ENCODE data around the gene ADK. TPM values are rescaled to one million over a fixed set of nuclear protein-coding genes. Genes with fewer than 3 reads are reported as not detected.

The ADK gene
- polyA plus RNA-seq, 1 experiment = 41.9 TPM

DNA sequence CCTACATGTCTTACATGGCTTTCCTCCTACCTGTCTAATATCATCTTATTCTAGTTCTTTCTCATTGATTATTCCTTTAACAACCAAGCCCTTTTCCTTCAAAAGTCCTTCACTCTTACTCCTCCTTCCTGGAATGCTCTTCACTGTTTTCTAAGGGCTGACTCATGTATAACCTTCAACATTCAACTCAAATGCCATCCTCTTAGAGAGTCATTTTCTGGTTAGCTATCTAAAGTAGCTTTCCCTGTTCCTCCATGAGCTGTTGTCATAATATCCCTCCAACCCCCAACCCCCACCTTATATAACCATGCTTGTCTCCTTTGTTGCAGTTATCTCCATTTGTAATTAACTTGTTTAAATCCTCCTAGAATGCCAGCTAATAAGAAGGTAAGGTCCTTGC lies 286.8 kb downstream of the ADK start:
- Histone ChIP-seq H3K27ac (ENCODE audit: low read depth, low read length) (no peak overlapping the region), H3K27me3 (ENCODE audit: control insufficient read depth, insufficient read depth, low read length) (no peaks in the 10 kb centered on the region), H3K9me3 (ENCODE audit: control insufficient read depth, insufficient read depth, low read length) (no peaks in the 10 kb centered on the region), H3K4me3 (ENCODE audit: low read depth, low read length) (no peak overlapping the region)
- TF ChIP-seq, protein P1, sequence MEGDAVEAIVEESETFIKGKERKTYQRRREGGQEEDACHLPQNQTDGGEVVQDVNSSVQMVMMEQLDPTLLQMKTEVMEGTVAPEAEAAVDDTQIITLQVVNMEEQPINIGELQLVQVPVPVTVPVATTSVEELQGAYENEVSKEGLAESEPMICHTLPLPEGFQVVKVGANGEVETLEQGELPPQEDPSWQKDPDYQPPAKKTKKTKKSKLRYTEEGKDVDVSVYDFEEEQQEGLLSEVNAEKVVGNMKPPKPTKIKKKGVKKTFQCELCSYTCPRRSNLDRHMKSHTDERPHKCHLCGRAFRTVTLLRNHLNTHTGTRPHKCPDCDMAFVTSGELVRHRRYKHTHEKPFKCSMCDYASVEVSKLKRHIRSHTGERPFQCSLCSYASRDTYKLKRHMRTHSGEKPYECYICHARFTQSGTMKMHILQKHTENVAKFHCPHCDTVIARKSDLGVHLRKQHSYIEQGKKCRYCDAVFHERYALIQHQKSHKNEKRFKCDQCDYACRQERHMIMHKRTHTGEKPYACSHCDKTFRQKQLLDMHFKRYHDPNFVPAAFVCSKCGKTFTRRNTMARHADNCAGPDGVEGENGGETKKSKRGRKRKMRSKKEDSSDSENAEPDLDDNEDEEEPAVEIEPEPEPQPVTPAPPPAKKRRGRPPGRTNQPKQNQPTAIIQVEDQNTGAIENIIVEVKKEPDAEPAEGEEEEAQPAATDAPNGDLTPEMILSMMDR (IDR thresholded peaks at IDR 0.05; ENCODE audit: low read depth, low read length) = no peak
- POLR2A ChIA-PET = interaction anchor here (0.7 kb wide), 1 partner anchor 156 kb away, joined by 4 read pairs; no protein-coding TSS in a partner anchor
- DNase-seq (ENCODE audit: low read depth, low spot score) = peak; percentile 15
- CTCF ChIA-PET = interaction anchor here (0.7 kb wide), 1 partner anchor 103 kb away, joined by 3 read pairs; no protein-coding TSS in a partner anchor

DNA sequence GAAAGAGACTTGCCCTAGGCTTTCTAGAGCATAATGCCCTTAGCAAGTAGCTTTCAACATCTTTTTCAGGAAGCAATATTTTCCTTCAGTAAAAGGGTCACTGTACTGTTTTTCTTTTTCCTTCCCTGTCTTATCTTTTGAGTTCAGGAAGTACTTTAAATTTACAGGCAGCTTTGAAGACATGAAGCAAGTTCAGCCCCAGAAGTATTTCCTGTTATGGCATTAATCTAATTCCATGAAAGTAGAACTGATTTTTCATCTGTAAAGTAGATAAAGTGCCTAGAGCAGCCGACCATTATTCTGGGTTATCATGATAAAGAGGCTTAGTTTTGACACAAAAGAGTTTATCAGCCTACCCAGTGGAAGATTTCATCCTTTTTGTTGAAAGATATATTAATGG lies 288.2 kb downstream of the ADK start:
- no peak for DNase-seq (ENCODE audit: low read depth, low spot score)
- POLR2A ChIA-PET = no interaction called here
- no peaks in the 10 kb centered on the region for H3K27me3 ChIP-seq (ENCODE audit: control insufficient read depth, insufficient read depth, low read length)
- H3K9me3 ChIP-seq (ENCODE audit: control insufficient read depth, insufficient read depth, low read length) = no peaks in the 10 kb centered on the region
- CTCF ChIA-PET = no interaction called here
- H3K27ac ChIP-seq (ENCODE audit: low read depth, low read length) = no peak overlapping the region
- TF ChIP-seq, protein P1 (IDR thresholded peaks at IDR 0.05; ENCODE audit: low read depth, low read length) = no peak
- H3K4me3 ChIP-seq (ENCODE audit: low read depth, low read length) = no peak overlapping the region

DNA sequence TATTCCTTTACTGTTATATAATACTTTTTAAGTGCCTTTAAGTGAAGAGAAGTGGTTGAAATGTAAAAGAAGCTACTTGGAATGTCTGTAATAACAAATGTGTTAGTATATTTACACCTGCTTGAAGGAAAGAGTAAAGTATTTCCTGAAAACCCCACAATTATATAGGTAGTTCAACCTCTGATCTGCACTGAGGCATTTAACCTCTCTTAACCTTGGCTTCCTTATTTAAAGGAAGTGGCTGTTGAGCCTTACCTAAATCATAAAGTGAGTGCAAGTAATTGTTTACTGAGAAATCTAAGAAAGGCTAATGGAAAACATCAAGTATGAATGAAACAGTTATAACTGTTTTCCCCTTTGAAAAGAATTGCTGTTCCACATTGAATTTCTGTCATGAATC lies 294.5 kb downstream of the ADK start:
- TF ChIP-seq, protein P1 (IDR thresholded peaks at IDR 0.05; ENCODE audit: low read depth, low read length) = no peak
- no peak for DNase-seq (ENCODE audit: low read depth, low spot score)
- no peak overlapping the region for H3K4me3 ChIP-seq (ENCODE audit: low read depth, low read length)
- ChIA-PET CTCF (interaction anchor here (0.6 kb wide), 1 partner anchor 215 kb away, joined by 4 read pairs; no protein-coding TSS in a partner anchor), POLR2A (no interaction called here)
- no peaks in the 10 kb centered on the region for H3K9me3 ChIP-seq (ENCODE audit: control insufficient read depth, insufficient read depth, low read length)
- no peaks in the 10 kb centered on the region for H3K27me3 ChIP-seq (ENCODE audit: control insufficient read depth, insufficient read depth, low read length)
- H3K27ac ChIP-seq (ENCODE audit: low read depth, low read length) = no peak overlapping the region

DNA sequence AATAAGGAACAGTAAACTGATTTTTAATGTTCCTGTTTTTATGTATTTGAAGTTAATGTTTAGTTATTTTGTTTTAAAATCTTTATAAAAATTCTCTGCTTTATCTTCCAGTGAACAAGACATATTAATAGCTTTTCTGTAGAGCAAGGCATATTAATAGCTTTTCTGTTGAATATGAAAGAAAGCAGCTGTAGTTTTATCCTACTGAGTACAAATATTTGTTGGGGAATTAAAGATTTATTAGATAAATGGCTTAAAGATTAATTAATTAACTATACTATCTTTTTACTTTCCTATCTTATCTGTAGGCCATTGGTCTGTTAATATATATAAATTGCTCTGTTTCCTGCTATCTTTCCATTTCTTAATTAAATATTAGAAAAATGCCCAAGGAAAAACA lies 299.6 kb downstream of the ADK start:
- Histone ChIP-seq H3K27ac (ENCODE audit: low read depth, low read length) (no peak overlapping the region), H3K4me3 (ENCODE audit: low read depth, low read length) (no peak overlapping the region), H3K27me3 (ENCODE audit: control insufficient read depth, insufficient read depth, low read length) (no peaks in the 10 kb centered on the region), H3K9me3 (ENCODE audit: control insufficient read depth, insufficient read depth, low read length) (no peaks in the 10 kb centered on the region)
- ChIA-PET POLR2A (no interaction called here), CTCF (interaction anchor here (0.6 kb wide), 2 partner anchors 390 to 570 kb away, joined by 3 to 8 read pairs; no protein-coding TSS in a partner anchor)
- TF ChIP-seq, protein P1 (IDR thresholded peaks at IDR 0.05; ENCODE audit: low read depth, low read length) = no peak
- DNase-seq (ENCODE audit: low read depth, low spot score) = no peak

DNA sequence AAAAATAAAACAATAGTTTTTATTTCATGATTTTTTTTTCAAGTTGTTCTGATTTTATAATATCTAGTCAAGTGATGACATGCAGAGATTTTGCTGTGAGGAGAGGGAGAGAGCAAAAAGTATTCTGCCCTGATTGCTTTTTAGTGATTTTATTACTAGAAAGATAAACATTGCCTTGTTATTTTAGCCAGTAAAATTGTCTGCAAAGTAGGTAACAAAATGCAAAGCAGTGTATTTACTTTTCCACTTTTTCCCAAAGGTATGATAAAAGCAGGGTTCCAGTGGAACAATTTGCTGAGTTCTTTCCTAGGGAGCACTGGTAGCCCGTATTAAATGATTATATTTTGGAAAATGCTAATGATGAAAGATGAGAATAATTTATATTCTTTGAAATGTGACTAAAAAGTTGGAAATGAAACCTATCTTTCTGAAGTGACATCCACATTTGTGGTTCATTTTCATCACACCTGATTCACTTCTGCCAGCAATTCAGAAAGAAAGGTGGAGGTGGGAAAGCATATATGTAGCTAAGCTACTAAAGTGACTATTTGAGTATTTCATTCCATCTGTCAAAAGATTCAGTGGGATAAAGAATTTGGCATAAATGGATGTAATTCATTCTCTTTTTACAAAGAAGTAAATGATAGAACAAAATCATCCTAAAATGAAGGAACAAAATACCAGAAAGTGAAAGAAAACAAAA lies 300.3 kb downstream of the ADK start:
- POLR2A ChIA-PET = no interaction called here
- TF ChIP-seq, protein P1 (IDR thresholded peaks at IDR 0.05; ENCODE audit: low read depth, low read length) = no peak
- H3K9me3 ChIP-seq (ENCODE audit: control insufficient read depth, insufficient read depth, low read length) = no peaks in the 10 kb centered on the region; the same call in 1 of the 2 replicates
- H3K27me3 ChIP-seq (ENCODE audit: control insufficient read depth, insufficient read depth, low read length) = no peaks in the 10 kb centered on the region
- CTCF ChIA-PET = interaction anchor here (0.6 kb wide), 2 partner anchors 389 to 570 kb away, joined by 3 to 8 read pairs; no protein-coding TSS in a partner anchor
- DNase-seq (ENCODE audit: low read depth, low spot score) = no peak
- no peak overlapping the region for H3K4me3 ChIP-seq (ENCODE audit: low read depth, low read length)
- no peak overlapping the region for H3K27ac ChIP-seq (ENCODE audit: low read depth, low read length)

Measured in AG04450 (cell line).